Ascending aorta (tissue), 2 donors: ENCODE data around the gene FBXL17. TPM values are rescaled to one million over a fixed set of nuclear protein-coding genes. Genes with fewer than 3 reads are reported as not detected.

ENCODE experiments used
- DNase-seq, 2 donors: peaks; one replicate each; pipeline ENCODE4 v3.0.0-alpha.2; 2019; ENCODE audit warnings: low spot score in 2 of 2
- H3K27ac ChIP-seq, 2 donors: fragments of 200-600 bp; sonication (generic); one replicate each; pipeline ENCODE4 v1.5.1; 2016 to 2017; ENCODE audit warnings: mild to moderate bottlenecking in 1 of 2
- H3K27me3 ChIP-seq: fragments of 200-600 bp; sonication (generic); one replicate; pipeline ENCODE4 v1.5.1; 2017
- H3K36me3 ChIP-seq, 2 donors: fragments of 200-600 bp; sonication (generic); one replicate each; pipeline ENCODE4 v1.5.1; 2016
- H3K4me1 ChIP-seq, 2 donors: fragments of 200-600 bp; sonication (generic); one replicate each; pipeline ENCODE4 v1.5.1; 2016 to 2017; ENCODE audit warnings: mild to moderate bottlenecking in 1 of 2
- H3K4me3 ChIP-seq, 2 donors: fragments of 200-600 bp; sonication (generic); one replicate each; pipeline ENCODE4 v1.5.1; 2016 to 2017; ENCODE audit warnings: mild to moderate bottlenecking in 1 of 2
- H3K9me3 ChIP-seq, 2 donors: fragments of 200-600 bp; sonication (generic); one replicate each; pipeline ENCODE4 v1.5.1; 2016
- CTCF ChIP-seq, 3 experiments: fragments of 200-600 bp in 2 of 3; fragments of 450-650 bp in 1 of 3; sonication (generic) in 2 of 3; IDR thresholded peaks; one replicate each; pipeline ENCODE4 v1.5.1; 2016 to 2019; ENCODE audit warnings: antibody characterized with exemption in 3 of 3, mild to moderate bottlenecking in 1 of 3, moderate library complexity in 1 of 3
- intact Hi-C: fragments of 100-400 bp; cut with DNase I; formaldehyde crosslinking; loops from one replicate; pipeline ENCODE4 v1.15.1; 2023
- total RNA-seq: library from RNA; depleted of rRNA; stranded (reverse); fragments of >200 nt; gene quantifications from one replicate; pipeline ENCODE4 v1.1.0, GENCODE V29; 2016

The FBXL17 gene
- total RNA-seq, 1 donor from 2014 or later = 13.6 TPM

DNA sequence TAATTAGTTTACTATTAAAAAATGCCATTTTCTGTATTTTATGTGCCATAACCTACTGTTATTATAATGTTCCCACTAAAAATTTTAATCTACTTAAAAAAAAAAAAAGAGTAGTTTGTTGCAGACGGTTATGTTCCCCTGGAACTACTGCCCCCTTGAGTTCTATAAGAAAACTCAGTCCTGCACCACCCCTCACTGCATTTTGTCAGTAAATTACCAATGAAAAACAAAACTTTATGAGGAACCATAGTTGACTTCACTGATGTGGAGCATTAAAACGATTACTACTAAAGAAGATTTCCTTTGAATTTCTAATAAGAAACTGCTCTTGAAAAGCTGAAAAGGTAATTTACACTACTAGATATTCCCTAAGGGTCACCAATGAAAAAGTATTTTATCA lies 288.7 kb downstream of the FBXL17 start:
- no peak for TF ChIP-seq CTCF (IDR thresholded peaks at IDR 0.05)
- no peak overlapping the region for H3K27ac ChIP-seq
- intact Hi-C loops = no loop called here
- H3K9me3 ChIP-seq = no peaks in the 10 kb centered on the region
- no peaks in the 10 kb centered on the region for H3K27me3 ChIP-seq
- H3K4me3 ChIP-seq = no peak overlapping the region
- H3K4me1 ChIP-seq = no peaks in the 10 kb centered on the region
- no peak for DNase-seq
- no peaks in the 10 kb centered on the region for H3K36me3 ChIP-seq

DNA sequence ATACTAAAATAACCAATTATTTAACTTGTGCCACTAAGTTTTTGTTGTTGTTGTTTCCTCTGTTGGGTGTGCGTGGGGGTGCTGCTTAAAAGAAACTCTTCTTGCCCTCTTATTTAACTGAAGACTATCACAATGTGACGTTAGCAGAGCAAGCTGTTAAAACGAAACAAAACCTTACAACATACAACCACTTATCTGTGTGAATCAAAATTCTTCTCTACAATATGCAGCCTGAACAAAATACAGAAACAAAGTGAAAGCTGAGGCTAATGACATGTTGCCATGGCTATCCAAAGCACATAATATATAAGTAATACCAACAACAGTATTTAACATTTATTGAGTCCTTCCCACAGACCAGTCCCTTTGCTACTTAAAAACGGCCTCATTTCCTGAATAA lies 291.0 kb downstream of the FBXL17 start:
- intact Hi-C loops = no loop called here
- no peaks in the 10 kb centered on the region for H3K36me3 ChIP-seq
- no peak overlapping the region for H3K27ac ChIP-seq
- TF ChIP-seq CTCF (IDR thresholded peaks at IDR 0.05) = no peak
- DNase-seq = no peak
- no peaks in the 10 kb centered on the region for H3K4me1 ChIP-seq
- H3K9me3 ChIP-seq = no peaks in the 10 kb centered on the region
- no peak overlapping the region for H3K4me3 ChIP-seq
- H3K27me3 ChIP-seq = no peaks in the 10 kb centered on the region

- no peak for DNase-seq
- Histone ChIP-seq H3K36me3 (no peaks in the 10 kb centered on the region), H3K4me3 (no peak overlapping the region), H3K4me1 (no peaks in the 10 kb centered on the region), H3K27ac (no peak overlapping the region), H3K9me3 (no peaks in the 10 kb centered on the region), H3K27me3 (no peaks in the 10 kb centered on the region)
- intact Hi-C loops = no loop called here
- no peak for TF ChIP-seq CTCF (IDR thresholded peaks at IDR 0.05)
These were observed 297.8 kb downstream of the FBXL17 start for GRCh38 chr5:108084105-108084504.

DNA sequence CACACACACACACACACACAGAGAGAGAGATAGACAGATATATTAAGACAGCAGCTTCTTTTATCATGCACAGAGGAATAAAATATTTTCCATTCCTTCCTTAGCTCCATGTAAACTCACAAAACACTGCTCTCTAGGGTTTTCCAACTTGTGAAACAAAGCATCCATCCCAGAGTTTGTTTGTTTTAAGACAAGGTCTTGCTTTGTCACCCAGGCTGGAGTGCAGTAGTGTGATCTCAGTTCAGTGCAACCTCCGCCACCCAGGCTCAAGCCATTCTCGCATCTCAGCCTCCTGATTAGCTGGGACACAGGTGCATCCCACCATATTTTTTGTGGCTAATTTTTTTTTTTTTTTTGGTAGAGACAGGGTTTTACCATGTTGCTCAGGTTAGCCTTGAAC lies 298.7 kb downstream of the FBXL17 start:
- Histone ChIP-seq H3K4me3 (no peak overlapping the region), H3K27ac (no peak overlapping the region), H3K36me3 (no peaks in the 10 kb centered on the region), H3K27me3 (no peaks in the 10 kb centered on the region), H3K4me1 (no peaks in the 10 kb centered on the region), H3K9me3 (no peaks in the 10 kb centered on the region)
- intact Hi-C loops = no loop called here
- TF ChIP-seq CTCF (IDR thresholded peaks at IDR 0.05) = no peak
- no peak for DNase-seq

- intact Hi-C loops = no loop called here
- no peak for DNase-seq
- TF ChIP-seq CTCF (IDR thresholded peaks at IDR 0.05) = no peak
- H3K9me3 ChIP-seq = no peaks in the 10 kb centered on the region
- H3K27ac ChIP-seq = no peak overlapping the region
- H3K4me3 ChIP-seq = no peak overlapping the region
- no peaks in the 10 kb centered on the region for H3K36me3 ChIP-seq
- no peaks in the 10 kb centered on the region for H3K27me3 ChIP-seq
- no peaks in the 10 kb centered on the region for H3K4me1 ChIP-seq
These were observed 300.2 kb downstream of the FBXL17 start for GRCh38 chr5:108081707-108082106.

GRCh38 chr5:108079753-108080152 lies 302.1 kb downstream of the FBXL17 start:
- intact Hi-C loops = no loop called here
- Histone ChIP-seq H3K9me3 (peaks cover 0 to 4% of the 10 kb centered on the region in 2 donors), H3K4me3 (no peak overlapping the region), H3K27me3 (no peaks in the 10 kb centered on the region), H3K36me3 (no peaks in the 10 kb centered on the region), H3K27ac (no peak overlapping the region), H3K4me1 (no peaks in the 10 kb centered on the region)
- no peak for DNase-seq
- no peak for TF ChIP-seq CTCF (IDR thresholded peaks at IDR 0.05)
